ENCODE data around the gene MAP3K2. TPM values are rescaled to one million over a fixed set of nuclear protein-coding genes. Genes with fewer than 3 reads are reported as not detected.

Gene MAP3K2
- total and polyA plus RNA-seq, 2 of the 8 experiments (the other 6 are each of a cell fraction or from before 2014, with no cell fraction given) = 2.0 to 23.2 TPM

- TF ChIP-seq CHD7 (IDR thresholded peaks at IDR 0.05; ENCODE audit: insufficient replicate concordance, low read length) (no peak), RXRA (IDR thresholded peaks at IDR 0.05; ENCODE audit: insufficient read depth, low read depth, low read length) (no peak), USF2 (IDR thresholded peaks at IDR 0.05; ENCODE audit: low read length) (no peak), ZNF274 (IDR thresholded peaks at IDR 0.05; ENCODE audit: borderline replicate concordance, extremely low read depth, low read length) (no peak), SIN3A (conservative IDR thresholded peaks at IDR 0.05 in 1 of 2, IDR thresholded peaks at IDR 0.05 in 1 of 2; ENCODE audit: low read depth in 1 of 2, low read length in 2 of 2) (0 out of 4 replicates have a peak, but pooled peaks of 1 of the 2 experiments have one; percentile 45), SUZ12 (IDR thresholded peaks at IDR 0.05; ENCODE audit: low read length) (0 out of 2 replicates have a peak, but pooled peaks have one; percentile 49), RBBP5 (IDR thresholded peaks at IDR 0.05; ENCODE audit: borderline replicate concordance, low read depth, low read length) (no peak), GTF2F1 (IDR thresholded peaks at IDR 0.05; ENCODE audit: borderline replicate concordance, low read depth, low read length) (no peak), KDM4A (IDR thresholded peaks at IDR 0.05; ENCODE audit: low read depth, low read length, severe bottlenecking) (peak; percentile 60)
Measured at GRCh38 chr2:127423478-127423843, 35.7 kb upstream of the MAP3K2 start (continued).
